LNCAP (cell line): Measurements from ENCODE around the gene LAIR2.

Experiments used
- CTCF ChIP-seq: fragments of 450-650 bp; IDR thresholded peaks from 2 replicates; pipeline ENCODE4 v1.5.1; 2017; ENCODE audit warnings: mild to moderate bottlenecking

The LAIR2 gene

GRCh38 chr19:54493967-54494585 is 8.6 kb upstream of the LAIR2 start:
- no peak for TF ChIP-seq CTCF

- no peak for TF ChIP-seq CTCF
These were observed 3.4 kb downstream of the LAIR2 start for GRCh38 chr19:54506079-54506478.

- no peak for TF ChIP-seq CTCF
These were observed 5.2 kb downstream of the LAIR2 start for GRCh38 chr19:54507824-54508223.

- no peak for TF ChIP-seq CTCF
These were observed 12.5 kb downstream of the LAIR2 start for GRCh38 chr19:54515156-54515555.

- TF ChIP-seq CTCF = no peak
These were observed 14.9 kb downstream of the LAIR2 start for GRCh38 chr19:54517483-54517882.

GRCh38 chr19:54518844-54519243 is 16.2 kb downstream of the LAIR2 start:
- no peak for TF ChIP-seq CTCF

GRCh38 chr19:54521022-54521859 is 18.6 kb downstream of the LAIR2 start:
- TF ChIP-seq CTCF = no peak
